Bronchial epithelial cell (primary cell): ENCODE data around the gene PTPN3. TPM values are rescaled to one million over a fixed set of nuclear protein-coding genes. Genes with fewer than 3 reads are reported as not detected.

Source experiments
- DNase-seq: peaks from one replicate; pipeline ENCODE4 v3.0.0-alpha.2; 2010; ENCODE audit warnings: low read depth
- FAIRE-seq: peaks from 2 replicates; lab custom pipeline; 2011; peaks lifted over from hg19 to GRCh38; lab: Jason Lieb, UNC
- H3K27me3 ChIP-seq: 2 replicates; pipeline ENCODE4 v1.5.1; 2011; ENCODE audit warnings: low read length; ENCODE audit not compliant: control insufficient read depth, insufficient read depth
- H3K36me3 ChIP-seq: 2 replicates; pipeline ENCODE4 v1.5.1; 2011; ENCODE audit warnings: low read length; ENCODE audit not compliant: control insufficient read depth, insufficient read depth
- H3K4me3 ChIP-seq: 2 replicates; pipeline ENCODE4 v1.5.1; 2011; ENCODE audit warnings: mild to moderate bottlenecking, low read depth, low read length, control low read depth
- CTCF ChIP-seq: IDR thresholded peaks from 2 replicates; pipeline ENCODE4 v1.5.1; 2011; ENCODE audit warnings: mild to moderate bottlenecking, moderate library complexity, low read length, control low read depth, inconsistent platforms; ENCODE audit not compliant: insufficient read depth, severe bottlenecking
- total RNA-seq: library from RNA; depleted of rRNA; stranded (reverse); fragments of >200 nt; gene quantifications from 2 replicates; pipeline ENCODE4 v1.2.1, GENCODE V29; 2014

The PTPN3 gene
- total RNA-seq, 1 donor from 2014 or later = 14.2 TPM

- no peak for TF ChIP-seq CTCF
- no peaks in the 10 kb centered on the region for H3K27me3 ChIP-seq
- FAIRE-seq = peak; percentile 62
- no peak overlapping the region for H3K4me3 ChIP-seq
- no peak for DNase-seq
- H3K36me3 ChIP-seq = peaks cover 6% of the 10 kb centered on the region
Measured at GRCh38 chr9:109478051-109478563, 20.0 kb downstream of the PTPN3 start.

- H3K4me3 ChIP-seq = no peak overlapping the region
- FAIRE-seq = no peak
- peaks cover 6% of the 10 kb centered on the region for H3K36me3 ChIP-seq
- TF ChIP-seq CTCF = no peak
- no peak for DNase-seq
- H3K27me3 ChIP-seq = no peaks in the 10 kb centered on the region
Measured at GRCh38 chr9:109477258-109478050, 20.7 kb downstream of the PTPN3 start.

GRCh38 chr9:109476642-109477257 lies 21.4 kb downstream of the PTPN3 start:
- H3K4me3 ChIP-seq = no peak overlapping the region
- FAIRE-seq = no peak
- DNase-seq = peak; percentile 83
- H3K36me3 ChIP-seq = peaks cover 6% of the 10 kb centered on the region
- TF ChIP-seq CTCF = no peak
- H3K27me3 ChIP-seq = no peaks in the 10 kb centered on the region

GRCh38 chr9:109475526-109475925 lies 22.6 kb downstream of the PTPN3 start:
- FAIRE-seq (no peak), DNase-seq (no peak)
- no peak for TF ChIP-seq CTCF
- H3K4me3 ChIP-seq = no peak overlapping the region
- no peaks in the 10 kb centered on the region for H3K27me3 ChIP-seq
- H3K36me3 ChIP-seq = peaks cover 2% of the 10 kb centered on the region

GRCh38 chr9:109474944-109475343 lies 23.2 kb downstream of the PTPN3 start:
- FAIRE-seq (no peak), DNase-seq (no peak)
- H3K4me3 ChIP-seq = no peak overlapping the region
- TF ChIP-seq CTCF = no peak
- H3K36me3 ChIP-seq = peaks cover 2% of the 10 kb centered on the region
- no peaks in the 10 kb centered on the region for H3K27me3 ChIP-seq
